CD4-positive, alpha-beta T cell treated with Interleukin-15 for 4 hours (primary cell): ENCODE results near the gene COG5.
A peak's percentile ranks its signal among the peaks of the same experiment; 100 is the strongest.

ENCODE experiments used
- DNase-seq: peaks from one replicate; pipeline ENCODE4 v3.0.0-alpha.2; 2020; ENCODE audit warnings: low spot score

Gene COG5

GRCh38 chr7:107463139-107464078 is 100.3 kb downstream of the COG5 start:
- DNase-seq, result peak; percentile 47

- no peak for DNase-seq
These were observed 101.7 kb downstream of the COG5 start for GRCh38 chr7:107461938-107462533.

DNA sequence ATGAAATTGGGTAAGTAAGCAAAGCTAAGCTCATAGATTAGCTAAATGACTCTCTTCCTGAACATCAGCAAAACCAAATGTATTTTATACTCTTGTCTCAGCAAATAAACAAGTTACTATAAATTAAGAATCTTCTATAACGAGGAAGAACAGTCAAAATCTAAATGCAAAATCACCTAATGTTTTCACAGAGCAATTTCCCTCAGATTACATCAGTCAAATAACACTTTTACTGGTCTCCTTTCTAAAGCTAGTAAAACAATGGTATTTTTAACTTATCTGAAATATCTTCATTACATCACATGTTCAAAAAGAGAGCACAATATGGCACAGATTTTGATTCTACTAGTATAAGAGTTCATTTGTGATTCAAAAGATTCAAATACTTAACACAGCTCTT is 110.3 kb downstream of the COG5 start:
- DNase-seq, result no peak

- DNase-seq, result no peak
These were observed 112.8 kb downstream of the COG5 start for GRCh38 chr7:107450970-107451369.

DNA sequence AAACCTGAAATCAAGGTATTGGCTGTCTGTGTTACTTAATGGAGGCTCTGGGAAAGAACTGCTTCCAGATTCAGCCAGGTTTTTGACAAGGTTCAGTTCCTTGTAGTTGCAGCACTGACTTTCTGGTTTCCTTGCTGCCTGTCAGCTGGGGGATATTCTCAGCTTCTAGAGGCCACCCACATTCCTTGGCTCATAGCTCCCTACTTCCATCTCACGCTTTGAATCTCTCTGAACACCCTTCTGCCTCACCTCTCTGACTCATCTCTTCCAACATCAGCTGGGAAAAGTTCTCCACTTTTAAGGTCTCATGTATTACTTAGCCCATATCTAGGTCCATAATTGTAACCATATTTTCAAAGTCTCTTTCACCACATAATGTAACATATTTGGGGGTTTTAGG is 116.7 kb downstream of the COG5 start:
- DNase-seq, result no peak

DNA sequence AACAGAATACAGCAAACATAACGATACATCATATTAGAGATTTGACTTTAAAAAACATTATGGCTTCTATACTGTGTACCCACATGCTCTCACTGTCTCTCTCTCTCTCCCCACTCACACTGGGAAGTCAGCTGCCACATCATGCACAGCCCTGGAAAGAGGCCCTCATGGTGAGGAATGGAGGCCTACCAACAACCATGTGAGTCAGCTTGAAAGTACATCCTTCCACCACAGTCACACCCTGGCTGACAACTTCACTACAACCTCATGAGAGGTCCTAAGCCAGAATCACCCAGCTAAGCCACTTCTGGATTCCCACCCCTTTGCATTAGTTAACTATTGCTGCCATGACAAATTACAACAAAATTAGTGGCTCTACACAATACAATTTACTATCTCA is 117.2 kb downstream of the COG5 start:
- DNase-seq, result no peak

GRCh38 chr7:107442678-107443077 is 121.0 kb downstream of the COG5 start:
- no peak for DNase-seq

- no peak for DNase-seq
These were observed 121.9 kb downstream of the COG5 start for GRCh38 chr7:107441581-107442422.

DNA sequence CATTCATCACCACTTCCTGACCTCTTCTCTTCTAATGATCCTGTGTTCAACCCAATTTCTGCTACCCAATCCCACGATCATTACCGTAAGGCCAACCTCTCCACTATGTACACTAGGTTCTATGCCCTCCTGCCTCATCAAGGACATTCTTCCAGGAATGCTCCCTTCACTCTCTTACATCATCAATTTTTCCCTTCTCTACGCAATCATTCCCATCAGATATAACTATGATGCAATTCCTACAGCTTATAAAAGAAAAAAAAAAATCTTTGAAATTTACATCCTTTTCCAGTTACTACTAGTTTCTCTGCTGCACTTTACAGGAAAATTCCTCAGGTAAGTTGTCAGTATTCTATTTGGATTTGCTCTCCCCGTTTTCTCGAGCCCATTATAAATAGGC is 124.7 kb downstream of the COG5 start:
- no peak for DNase-seq

GRCh38 chr7:107435749-107436148 is 128.0 kb downstream of the COG5 start:
- no peak for DNase-seq

DNA sequence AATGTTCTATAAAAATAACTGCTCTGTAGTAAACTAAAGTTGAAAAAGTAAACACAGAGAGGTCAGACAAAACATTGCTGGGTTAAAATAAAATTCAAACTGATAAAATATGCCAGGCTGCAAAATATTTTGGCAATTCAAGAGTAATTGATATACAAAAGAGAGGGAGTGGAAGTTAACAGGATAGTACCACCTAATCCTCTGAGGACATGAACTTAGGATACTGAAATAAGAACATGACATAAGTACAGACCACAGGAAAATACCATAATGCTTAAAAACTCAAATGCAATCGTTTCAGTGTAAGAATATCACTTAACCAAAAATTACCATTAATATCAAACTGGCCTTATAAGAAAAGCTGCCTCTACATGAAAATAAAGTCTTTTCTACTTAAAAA is 131.5 kb downstream of the COG5 start:
- DNase-seq, result no peak

- no peak for DNase-seq
These were observed 133.7 kb downstream of the COG5 start for GRCh38 chr7:107430057-107430456.

- no peak for DNase-seq
These were observed 135.1 kb downstream of the COG5 start for GRCh38 chr7:107428642-107429041.

DNA sequence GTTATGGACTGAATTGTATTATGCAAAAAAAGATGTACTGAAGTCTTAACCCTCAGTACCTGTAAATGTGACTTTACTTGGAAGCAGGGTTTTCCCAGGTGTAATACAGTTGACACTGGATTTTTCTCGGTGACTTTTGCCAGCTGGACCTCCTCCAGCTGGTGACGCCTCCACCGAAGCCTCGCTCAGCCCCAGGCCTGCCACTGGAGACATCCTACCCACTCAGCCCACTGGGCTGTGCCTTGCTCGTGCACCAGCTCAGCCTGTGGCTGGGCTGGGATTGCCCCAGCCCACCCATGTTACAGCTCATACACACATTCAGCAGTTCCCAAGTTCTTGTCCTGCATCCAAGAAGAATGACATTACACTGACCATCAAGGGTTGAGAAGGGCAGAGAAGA is 136.3 kb downstream of the COG5 start:
- no peak for DNase-seq

- no peak for DNase-seq
These were observed 149.5 kb downstream of the COG5 start for GRCh38 chr7:107414198-107414597.

DNA sequence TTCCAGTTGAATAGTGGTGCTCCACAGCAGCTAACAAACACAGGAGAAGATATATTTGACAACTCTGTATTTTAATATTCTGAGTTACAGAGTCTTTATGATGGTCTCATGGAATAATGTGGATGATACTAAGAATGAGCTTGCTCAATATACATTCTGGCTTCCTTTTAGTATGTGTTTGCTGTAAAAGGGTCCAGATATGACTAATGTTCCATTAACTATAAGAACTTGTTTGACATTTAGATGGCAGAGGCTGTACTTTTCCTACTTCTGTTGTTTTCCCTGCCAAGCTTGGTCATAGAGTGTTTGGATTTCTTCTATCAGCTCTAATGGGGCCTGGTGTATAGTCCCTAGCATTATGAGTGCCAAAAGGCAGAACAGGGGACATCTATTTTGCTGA is 155.4 kb downstream of the COG5 start:
- DNase-seq, result no peak

DNA sequence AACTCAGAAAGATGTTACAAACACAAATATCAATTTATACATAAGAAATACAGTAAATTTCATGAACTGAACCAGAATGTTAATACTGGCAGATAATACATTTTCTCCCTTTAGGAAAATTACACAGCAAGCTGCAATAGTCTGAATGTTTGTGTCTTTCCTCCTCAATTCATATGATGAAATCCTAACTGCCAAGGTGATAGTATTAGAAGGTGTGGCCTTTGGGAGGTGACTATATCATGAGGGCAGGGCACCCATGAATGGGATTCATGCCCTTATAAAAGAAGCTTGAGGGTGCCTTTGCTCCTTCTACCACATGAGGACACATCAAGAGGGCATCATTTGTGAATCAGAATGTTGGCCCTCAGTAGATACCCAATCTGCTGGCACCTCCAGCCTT is 158.2 kb downstream of the COG5 start:
- no peak for DNase-seq

GRCh38 chr7:107404740-107405537 is 158.8 kb downstream of the COG5 start:
- no peak for DNase-seq

- no peak for DNase-seq
These were observed 165.6 kb downstream of the COG5 start for GRCh38 chr7:107398161-107398560.

GRCh38 chr7:107396990-107397389 is 166.7 kb downstream of the COG5 start:
- DNase-seq, result no peak

DNA sequence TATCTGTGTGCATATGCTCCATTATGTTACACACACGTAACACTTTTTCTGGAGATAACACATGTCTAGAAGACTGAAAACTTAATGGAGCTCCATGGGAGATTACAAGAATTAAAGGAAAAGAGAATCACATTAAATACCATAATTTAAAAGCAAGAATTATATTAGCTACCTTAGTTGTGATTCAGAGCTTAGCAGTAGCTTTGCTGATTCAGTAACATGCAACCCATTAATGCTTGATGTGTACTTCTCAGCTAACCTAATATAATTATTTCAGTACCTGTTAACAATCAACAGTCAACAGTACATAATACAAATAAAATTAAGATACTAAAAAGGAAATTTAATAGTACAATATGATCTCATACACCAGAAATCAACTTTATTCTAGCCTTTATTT is 167.6 kb downstream of the COG5 start:
- DNase-seq, result no peak

- DNase-seq, result no peak
These were observed 168.9 kb downstream of the COG5 start for GRCh38 chr7:107394831-107395230.
